ENCODE results near the gene GALNT14.

GRCh38 chr2:30981096-30981495 lies 157.1 kb downstream of the GALNT14 start:
- TF ChIP-seq, protein P1, sequence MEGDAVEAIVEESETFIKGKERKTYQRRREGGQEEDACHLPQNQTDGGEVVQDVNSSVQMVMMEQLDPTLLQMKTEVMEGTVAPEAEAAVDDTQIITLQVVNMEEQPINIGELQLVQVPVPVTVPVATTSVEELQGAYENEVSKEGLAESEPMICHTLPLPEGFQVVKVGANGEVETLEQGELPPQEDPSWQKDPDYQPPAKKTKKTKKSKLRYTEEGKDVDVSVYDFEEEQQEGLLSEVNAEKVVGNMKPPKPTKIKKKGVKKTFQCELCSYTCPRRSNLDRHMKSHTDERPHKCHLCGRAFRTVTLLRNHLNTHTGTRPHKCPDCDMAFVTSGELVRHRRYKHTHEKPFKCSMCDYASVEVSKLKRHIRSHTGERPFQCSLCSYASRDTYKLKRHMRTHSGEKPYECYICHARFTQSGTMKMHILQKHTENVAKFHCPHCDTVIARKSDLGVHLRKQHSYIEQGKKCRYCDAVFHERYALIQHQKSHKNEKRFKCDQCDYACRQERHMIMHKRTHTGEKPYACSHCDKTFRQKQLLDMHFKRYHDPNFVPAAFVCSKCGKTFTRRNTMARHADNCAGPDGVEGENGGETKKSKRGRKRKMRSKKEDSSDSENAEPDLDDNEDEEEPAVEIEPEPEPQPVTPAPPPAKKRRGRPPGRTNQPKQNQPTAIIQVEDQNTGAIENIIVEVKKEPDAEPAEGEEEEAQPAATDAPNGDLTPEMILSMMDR (IDR thresholded peaks at IDR 0.05) = no peak
- no peak for TF ChIP-seq EZH2 (IDR thresholded peaks at IDR 0.05; ENCODE audit: borderline replicate concordance, insufficient read depth, low read depth, low read length, poor library complexity, severe bottlenecking)

All from B cell (primary cell).